Body of pancreas (tissue), 4 donors: ENCODE data around the gene FRMD4B. TPM values are rescaled to one million over a fixed set of nuclear protein-coding genes. Genes with fewer than 3 reads are reported as not detected.
"Not testable (repeated sequence)": the region's sequence is repeated elsewhere in the genome, so short reads cannot be mapped to it uniquely, and the experiment has no call there.

Experiments used
- ATAC-seq: fragments of 150-250 bp; one replicate; pipeline ENCODE4 v1.9.1; 2016
- DNase-seq, 4 donors: peaks; one replicate each; pipeline ENCODE4 v3.0.0-alpha.2; 2019
- H3K27ac ChIP-seq, 4 donors: fragments of 200-600 bp; sonication (generic); 1 replicate in 3 of 4; 2 replicates in 1 of 4; pipeline versions ENCODE4 v1.5.1 to v1.6.1; 2016 to 2019; ENCODE audit warnings: mild to moderate bottlenecking in 1 of 4, mixed read lengths in 1 of 4, moderate library complexity in 1 of 4
- H3K27me3 ChIP-seq, 2 donors: fragments of 200-600 bp; sonication (generic); one replicate each; pipeline ENCODE4 v1.6.0; 2016; ENCODE audit warnings: mild to moderate bottlenecking in 1 of 2
- H3K36me3 ChIP-seq, 2 donors: fragments of 200-600 bp; sonication (generic); replicated peaks in 1 of 2; 2 replicates each; pipeline ENCODE4 v1.5.1; 2016; ENCODE audit warnings: low read depth in 2 of 2; ENCODE audit not compliant: insufficient read depth in 1 of 2
- H3K4me1 ChIP-seq: fragments of 200-600 bp; sonication (generic); one replicate; pipeline ENCODE4 v1.6.0; 2016
- H3K4me3 ChIP-seq, 2 donors: fragments of 200-600 bp; sonication (generic); 1 replicate in 1 of 2; 2 replicates in 1 of 2; pipeline ENCODE4 v1.5.1; 2016 to 2019
- H3K9me3 ChIP-seq, 3 donors: fragments of 200-600 bp; sonication (generic); 1 replicate in 2 of 3; 2 replicates in 1 of 3; pipeline ENCODE4 v1.5.1; 2016
- CTCF ChIP-seq, 7 experiments: fragments of 450-650 bp in 4 of 7; fragments of 200-600 bp in 3 of 7; sonication (generic) in 3 of 7; IDR thresholded peaks; one replicate each; pipeline ENCODE4 v1.5.1; 2016 to 2019; ENCODE audit warnings: antibody characterized with exemption in 7 of 7
- POLR2A ChIP-seq, 3 donors: fragments of 450-650 bp; IDR thresholded peaks; one replicate each; pipeline ENCODE4 v1.6.1; 2016; ENCODE audit warnings: antibody characterized with exemption in 3 of 3, mild to moderate bottlenecking in 2 of 3
- WGBS, 2 donors: methylation state at CpG; one replicate each; pipeline ENCODE4 v1.1.5; 2017; 5-methylcytosine and 5-hydroxymethylcytosine counted together
- intact Hi-C: fragments of 100-400 bp; cut with DNase I; formaldehyde crosslinking; loops from one replicate; pipeline ENCODE4 v1.15.1; 2023
- total RNA-seq, 2 donors: library from RNA; depleted of rRNA; stranded (reverse); fragments of >200 nt; gene quantifications; one replicate each; pipeline ENCODE4 v1.1.0, GENCODE V29; 2016

The FRMD4B gene
- total RNA-seq, 2 donors from 2014 or later: 7.3 to 14.3 TPM

- no peak for DNase-seq
- 75 to 79% methylated on average over 1 of the region's 1 CpG for WGBS, 2 donors
- TF ChIP-seq POLR2A (IDR thresholded peaks at IDR 0.05) (no peak), CTCF (IDR thresholded peaks at IDR 0.05) (no peak)
- intact Hi-C loops: no loop called here
- H3K27ac ChIP-seq: no peak overlapping the region
- H3K4me3 ChIP-seq: no peak overlapping the region
- no peaks in the 10 kb centered on the region for H3K27me3 ChIP-seq
- no peaks in the 10 kb centered on the region for H3K9me3 ChIP-seq
- no peaks in the 10 kb centered on the region for H3K36me3 ChIP-seq
- no peaks in the 10 kb centered on the region for H3K4me1 ChIP-seq
- no peak for ATAC-seq
Observed at GRCh38 chr3:69273896-69274295, 112.0 kb downstream of the FRMD4B start.

- intact Hi-C loops: no loop called here
- H3K27ac ChIP-seq: no peak overlapping the region
- H3K4me3 ChIP-seq: no peak overlapping the region
- ATAC-seq (no peak), DNase-seq (no peak)
- no peaks in the 10 kb centered on the region for H3K9me3 ChIP-seq
- H3K4me1 ChIP-seq: no peaks in the 10 kb centered on the region
- TF ChIP-seq POLR2A (IDR thresholded peaks at IDR 0.05) (no peak), CTCF (IDR thresholded peaks at IDR 0.05) (no peak)
- no peaks in the 10 kb centered on the region for H3K27me3 ChIP-seq
- WGBS, 2 donors: 67 to 82% methylated on average over 2 of the region's 2 CpGs
- H3K36me3 ChIP-seq: no peaks in the 10 kb centered on the region
Observed at GRCh38 chr3:69272556-69272955, 113.3 kb downstream of the FRMD4B start.

GRCh38 chr3:69271098-69271497, 114.8 kb downstream of the FRMD4B start:
- H3K27me3 ChIP-seq: no peaks in the 10 kb centered on the region
- WGBS, 2 donors: 52 to 59% methylated on average over 3 of the region's 3 CpGs
- intact Hi-C loops: no loop called here
- H3K9me3 ChIP-seq: no peaks in the 10 kb centered on the region
- H3K4me1 ChIP-seq: no peaks in the 10 kb centered on the region
- no peaks in the 10 kb centered on the region for H3K36me3 ChIP-seq
- no peak for TF ChIP-seq POLR2A (IDR thresholded peaks at IDR 0.05)
- TF ChIP-seq CTCF (IDR thresholded peaks at IDR 0.05): no peak
- no peak overlapping the region for H3K4me3 ChIP-seq
- no peak overlapping the region for H3K27ac ChIP-seq
- ATAC-seq: no peak
- no peak for DNase-seq

- H3K36me3 ChIP-seq: no peaks in the 10 kb centered on the region
- H3K4me3 ChIP-seq: no peak overlapping the region
- H3K4me1 ChIP-seq: no peaks in the 10 kb centered on the region
- H3K27ac ChIP-seq: no peak overlapping the region
- no peak for TF ChIP-seq CTCF (IDR thresholded peaks at IDR 0.05)
- ATAC-seq (no peak), DNase-seq (no peak)
- no peaks in the 10 kb centered on the region for H3K27me3 ChIP-seq
- no peaks in the 10 kb centered on the region for H3K9me3 ChIP-seq
- intact Hi-C loops: no loop called here
- WGBS, 2 donors: 38 to 95% methylated on average over 2 of the region's 2 CpGs
Observed at GRCh38 chr3:69266585-69266984, 119.3 kb downstream of the FRMD4B start.

GRCh38 chr3:69266071-69266470, 119.8 kb downstream of the FRMD4B start:
- H3K4me1 ChIP-seq, intact Hi-C loops, H3K27me3 ChIP-seq, H3K9me3 ChIP-seq, H3K4me3 ChIP-seq, H3K27ac ChIP-seq, DNase-seq, H3K36me3 ChIP-seq, ATAC-seq: not testable (repeated sequence)
- 75 to 97% methylated on average over 2 of the region's 2 CpGs for WGBS, 2 donors

- WGBS, 2 donors: 68 to 73% methylated on average over 7 of the region's 7 CpGs
- intact Hi-C loops, ATAC-seq, H3K27ac ChIP-seq, H3K9me3 ChIP-seq, H3K27me3 ChIP-seq, H3K4me1 ChIP-seq, DNase-seq, H3K36me3 ChIP-seq, H3K4me3 ChIP-seq: not testable (repeated sequence)
Observed at GRCh38 chr3:69260843-69261405, 125.0 kb downstream of the FRMD4B start.
